Pulmonary artery endothelial cell (primary cell): ENCODE data around the gene ZNF516. TPM values are rescaled to one million over a fixed set of nuclear protein-coding genes. Genes with fewer than 3 reads are reported as not detected.
"Not testable (repeated sequence)": the region's sequence is repeated elsewhere in the genome, so short reads cannot be mapped to it uniquely, and the experiment has no call there.

ENCODE experiments used
- DNase-seq: peaks from one replicate; pipeline ENCODE4 v3.0.0-alpha.2; 2011; ENCODE audit warnings: low read depth, low spot score
- total RNA-seq: library from RNA; depleted of rRNA; stranded (reverse); fragments of >200 nt; gene quantifications from 2 replicates; pipeline ENCODE4 v1.2.3, GENCODE V29; 2014

The ZNF516 gene
- total RNA-seq, 1 donor from 2014 or later, result 10.0 TPM

GRCh38 chr18:76473521-76473920 lies 21.5 kb downstream of the ZNF516 start:
- DNase-seq, result not testable (repeated sequence)

GRCh38 chr18:76472829-76473228 lies 22.2 kb downstream of the ZNF516 start:
- DNase-seq, result no peak

GRCh38 chr18:76471593-76471992 lies 23.4 kb downstream of the ZNF516 start:
- DNase-seq, result no peak

GRCh38 chr18:76468345-76469304 lies 26.4 kb downstream of the ZNF516 start:
- DNase-seq, result no peak

- no peak for DNase-seq
Observed at GRCh38 chr18:76467371-76468190, 27.5 kb downstream of the ZNF516 start.

GRCh38 chr18:76466410-76466991 lies 28.5 kb downstream of the ZNF516 start:
- DNase-seq, result no peak

GRCh38 chr18:76465630-76466409 lies 29.2 kb downstream of the ZNF516 start:
- DNase-seq, result no peak

- no peak for DNase-seq
Observed at GRCh38 chr18:76464281-76465259, 30.5 kb downstream of the ZNF516 start.

- DNase-seq, result no peak
Observed at GRCh38 chr18:76463872-76464271, 31.2 kb downstream of the ZNF516 start.

- DNase-seq, result no peak
Observed at GRCh38 chr18:76463358-76463757, 31.7 kb downstream of the ZNF516 start.

- no peak for DNase-seq
Observed at GRCh38 chr18:76462326-76462694, 32.7 kb downstream of the ZNF516 start.

- no peak for DNase-seq
Observed at GRCh38 chr18:76461692-76462325, 33.2 kb downstream of the ZNF516 start.

- no peak for DNase-seq
Observed at GRCh38 chr18:76461148-76461547, 33.9 kb downstream of the ZNF516 start.

- DNase-seq, result no peak
Observed at GRCh38 chr18:76460482-76460881, 34.6 kb downstream of the ZNF516 start.

GRCh38 chr18:76459687-76460350 lies 35.2 kb downstream of the ZNF516 start:
- DNase-seq, result peak; percentile 50

GRCh38 chr18:76459312-76459686 lies 35.7 kb downstream of the ZNF516 start:
- DNase-seq, result no peak

- no peak for DNase-seq
Observed at GRCh38 chr18:76458522-76459311, 36.3 kb downstream of the ZNF516 start.

GRCh38 chr18:76457957-76458356 lies 37.1 kb downstream of the ZNF516 start:
- DNase-seq, result no peak
